Activated T-cell treated with anti-CD3 and anti-CD28 coated beads, Interleukin-2, amount 50 U/mL, for 72 hours (primary cell): ENCODE data around the gene GOLGA6B. TPM values are rescaled to one million over a fixed set of nuclear protein-coding genes. Genes with fewer than 3 reads are reported as not detected.

Source experiments
- total RNA-seq, 2 donors: library from RNA; stranded (reverse); gene quantifications; one replicate each; pipeline ENCODE4 v1.2.3, GENCODE V29; 2022

Gene GOLGA6B
- total RNA-seq, 2 donors from 2014 or later, result 0.51 TPM; not detected in 1

Other genes starting within 250 kb of the GOLGA6B start
- 100 to 1,000 TPM; 206 to 227 TPM for gene ARIH1, start 180.4 kb upstream of the GOLGA6B start, total RNA-seq
- gene HIGD2B, start 31.5 kb downstream of the GOLGA6B start, total RNA-seq, result under 1 TPM; 0.22 to 0.30 TPM
- 10 to 100 TPM; 19.0 to 27.2 TPM for gene BBS4, start 31.5 kb downstream of the GOLGA6B start, total RNA-seq
- gene ADPGK, start 129.1 kb downstream of the GOLGA6B start, total RNA-seq, result 10 to 100 TPM; 55.8 to 63.1 TPM